Breast epithelium (tissue), 4 donors: Measurements from ENCODE around the gene KRTAP19-8. TPM values are rescaled to one million over a fixed set of nuclear protein-coding genes. Genes with fewer than 3 reads are reported as not detected.

ENCODE experiments used
- DNase-seq, 2 donors: peaks; one replicate each; pipeline ENCODE4 v3.0.0-alpha.2; 2019; ENCODE audit warnings: low spot score in 2 of 2
- H3K27ac ChIP-seq, 2 donors: fragments of 200-600 bp; sonication (generic) in 1 of 2; one replicate each; pipeline ENCODE4 v1.5.1; 2016 to 2019; ENCODE audit warnings: mild to moderate bottlenecking in 1 of 2
- H3K27me3 ChIP-seq, 2 donors: fragments of 200-600 bp; sonication (generic) in 1 of 2; one replicate each; pipeline versions ENCODE4 v1.5.1 to v1.6.0; 2017 to 2019; ENCODE audit warnings: control low read depth in 1 of 2, mild to moderate bottlenecking in 1 of 2
- H3K36me3 ChIP-seq: fragments of 200-600 bp; one replicate; pipeline ENCODE4 v1.5.1; 2019
- H3K4me1 ChIP-seq, 2 donors: fragments of 200-600 bp; sonication (generic); one replicate each; pipeline ENCODE4 v1.5.1; 2016 to 2019; ENCODE audit warnings: control low read depth in 1 of 2
- H3K4me3 ChIP-seq, 3 donors: fragments of 200-600 bp; sonication (generic); 1 replicate in 2 of 3; 2 replicates in 1 of 3; pipeline ENCODE4 v1.5.1; 2016 to 2019; ENCODE audit warnings: mild to moderate bottlenecking in 3 of 3, moderate library complexity in 2 of 3
- H3K9me3 ChIP-seq, 2 donors: fragments of 200-600 bp; sonication (generic) in 1 of 2; one replicate each; pipeline ENCODE4 v1.5.1; 2016 to 2019; ENCODE audit warnings: control low read depth in 1 of 2
- CTCF ChIP-seq, 3 donors: fragments of 450-650 bp; IDR thresholded peaks; one replicate each; pipeline ENCODE4 v1.5.1; 2016 to 2017; ENCODE audit warnings: antibody characterized with exemption in 3 of 3, mild to moderate bottlenecking in 3 of 3, moderate library complexity in 3 of 3
- POLR2A ChIP-seq: fragments of 450-650 bp; IDR thresholded peaks from one replicate; pipeline ENCODE4 v1.6.1; 2016; ENCODE audit warnings: antibody characterized with exemption, mild to moderate bottlenecking, moderate library complexity
- POLR2AphosphoS5 ChIP-seq, 3 donors: sonication (generic); formaldehyde crosslinking; IDR thresholded peaks; one replicate each; pipeline ENCODE4 v1.6.1; 2017; ENCODE audit warnings: antibody characterized with exemption in 3 of 3
- intact Hi-C: fragments of 100-400 bp; cut with DNase I; formaldehyde crosslinking; loops from one replicate; pipeline ENCODE4 v1.15.1; 2023; ENCODE audit warnings: low total_unique reads
- total RNA-seq, 3 donors: library from RNA; depleted of rRNA; stranded (reverse); fragments of >200 nt; gene quantifications; one replicate each; pipeline ENCODE4 v1.1.0, GENCODE V29; 2016

KRTAP19-8 gene
- total RNA-seq, 3 donors from 2014 or later: not detected

GRCh38 chr21:31030367-31031106 is 7.7 kb downstream of the KRTAP19-8 start:
- no peak overlapping the region for H3K27ac ChIP-seq
- intact Hi-C loops: no loop called here
- no peak for DNase-seq
- H3K9me3 ChIP-seq: peaks cover 0 to 5% of the 10 kb centered on the region in 2 donors
- no peak for TF ChIP-seq CTCF (IDR thresholded peaks at IDR 0.05)
- no peak for TF ChIP-seq POLR2A
- TF ChIP-seq POLR2AphosphoS5 (IDR thresholded peaks at IDR 0.05): no peak
- H3K36me3 ChIP-seq: no peaks in the 10 kb centered on the region
- no peaks in the 10 kb centered on the region for H3K27me3 ChIP-seq
- no peak overlapping the region for H3K4me3 ChIP-seq
- no peaks in the 10 kb centered on the region for H3K4me1 ChIP-seq

GRCh38 chr21:31023680-31024079 is 14.6 kb downstream of the KRTAP19-8 start:
- intact Hi-C loops: no loop called here
- TF ChIP-seq POLR2A (no peak), CTCF (IDR thresholded peaks at IDR 0.05) (no peak), POLR2AphosphoS5 (IDR thresholded peaks at IDR 0.05) (no peak)

GRCh38 chr21:31022306-31022705 is 16.0 kb downstream of the KRTAP19-8 start:
- H3K27ac ChIP-seq: no peak overlapping the region
- no peaks in the 10 kb centered on the region for H3K9me3 ChIP-seq
- no peak for TF ChIP-seq POLR2AphosphoS5 (IDR thresholded peaks at IDR 0.05)
- TF ChIP-seq CTCF (IDR thresholded peaks at IDR 0.05): no peak
- no peak for TF ChIP-seq POLR2A
- no peak overlapping the region for H3K4me3 ChIP-seq
- DNase-seq: no peak
- intact Hi-C loops: no loop called here
- H3K4me1 ChIP-seq: no peaks in the 10 kb centered on the region
- H3K27me3 ChIP-seq: no peaks in the 10 kb centered on the region
- H3K36me3 ChIP-seq: no peaks in the 10 kb centered on the region

More at GRCh38 chr21:31023680-31024079, 14.6 kb downstream of the KRTAP19-8 start:
- no peak overlapping the region for H3K27ac ChIP-seq
- DNase-seq: no peak
- no peaks in the 10 kb centered on the region for H3K36me3 ChIP-seq
- no peaks in the 10 kb centered on the region for H3K9me3 ChIP-seq
- H3K4me1 ChIP-seq: no peaks in the 10 kb centered on the region
- no peaks in the 10 kb centered on the region for H3K27me3 ChIP-seq
- no peak overlapping the region for H3K4me3 ChIP-seq

- H3K27ac ChIP-seq: no peak overlapping the region
- no peaks in the 10 kb centered on the region for H3K9me3 ChIP-seq
- no peaks in the 10 kb centered on the region for H3K4me1 ChIP-seq
- H3K27me3 ChIP-seq: no peaks in the 10 kb centered on the region
- DNase-seq: no peak
- intact Hi-C loops: no loop called here
- TF ChIP-seq CTCF (IDR thresholded peaks at IDR 0.05) (no peak), POLR2A (no peak), POLR2AphosphoS5 (IDR thresholded peaks at IDR 0.05) (no peak)
- H3K36me3 ChIP-seq: no peaks in the 10 kb centered on the region
- no peak overlapping the region for H3K4me3 ChIP-seq
These were observed 20.0 kb downstream of the KRTAP19-8 start for GRCh38 chr21:31018232-31018631.

GRCh38 chr21:31014891-31015290 is 23.4 kb downstream of the KRTAP19-8 start:
- intact Hi-C loops: no loop called here
- no peaks in the 10 kb centered on the region for H3K36me3 ChIP-seq
- no peaks in the 10 kb centered on the region for H3K4me1 ChIP-seq
- H3K4me3 ChIP-seq: no peak overlapping the region
- H3K9me3 ChIP-seq: peaks cover 0 to 11% of the 10 kb centered on the region in 2 donors
- no peaks in the 10 kb centered on the region for H3K27me3 ChIP-seq
- DNase-seq: no peak
- H3K27ac ChIP-seq: no peak overlapping the region
- no peak for TF ChIP-seq POLR2A
- no peak for TF ChIP-seq CTCF (IDR thresholded peaks at IDR 0.05)
- TF ChIP-seq POLR2AphosphoS5 (IDR thresholded peaks at IDR 0.05): no peak
